Subcutaneous abdominal adipose tissue (tissue), 5 donors: ENCODE measurements around the gene SIPA1L3.
"Not testable (repeated sequence)": the region's sequence is repeated elsewhere in the genome, so short reads cannot be mapped to it uniquely, and the experiment has no call there.

ENCODE experiments used
- H3K27ac ChIP-seq: one replicate; pipeline ENCODE4 v1.7.0; 2013; ENCODE audit warnings: low read depth, mild to moderate bottlenecking, inconsistent platforms, low read length, moderate library complexity
- H3K27me3 ChIP-seq, 5 donors: one replicate each; pipeline ENCODE4 v1.7.0; 2013; ENCODE audit warnings: low read length in 5 of 5, inconsistent platforms in 1 of 5; ENCODE audit not compliant: control insufficient read depth in 5 of 5, insufficient read depth in 4 of 5
- H3K36me3 ChIP-seq, 5 donors: one replicate each; pipeline ENCODE4 v1.7.0; 2013; ENCODE audit warnings: low read length in 5 of 5; ENCODE audit not compliant: control insufficient read depth in 5 of 5, insufficient read depth in 5 of 5
- H3K4me1 ChIP-seq, 5 donors: one replicate each; pipeline ENCODE4 v1.7.0; 2013; ENCODE audit warnings: low read length in 5 of 5, mild to moderate bottlenecking in 3 of 5, moderate library complexity in 1 of 5; ENCODE audit not compliant: control insufficient read depth in 5 of 5, insufficient read depth in 5 of 5
- H3K4me3 ChIP-seq, 5 donors: one replicate each; pipeline ENCODE4 v1.7.0; 2013; ENCODE audit warnings: low read length in 5 of 5, low read depth in 1 of 5
- H3K9ac ChIP-seq, 5 donors: one replicate each; pipeline ENCODE4 v1.7.0; 2013; ENCODE audit warnings: low read length in 5 of 5, mild to moderate bottlenecking in 4 of 5, moderate library complexity in 3 of 5
- H3K9me3 ChIP-seq, 5 donors: one replicate each; pipeline ENCODE4 v1.7.0; 2013; ENCODE audit warnings: low read length in 5 of 5; ENCODE audit not compliant: control insufficient read depth in 5 of 5
- donor health status: healthy.
- donor health status: healthy.
- donor health status: healthy.
- donor health status: healthy.
- donor health status: healthy.

Gene SIPA1L3

GRCh38 chr19:38219221-38219620, 312.2 kb downstream of the SIPA1L3 start:
- Histone ChIP-seq H3K9ac (no peak overlapping the region), H3K9me3 (no peaks in the 10 kb centered on the region), H3K27ac (no peak overlapping the region), H3K4me3 (no peak overlapping the region), H3K27me3 (peaks cover 26 to 60% (median 43%) of the 10 kb centered on the region in 5 donors), H3K36me3 (no peaks in the 10 kb centered on the region), H3K4me1 (peaks cover 0 to 9% (median 6%) of the 10 kb centered on the region in 5 donors)

- peaks cover 0 to 13% (median 8%) of the 10 kb centered on the region in 5 donors for H3K4me1 ChIP-seq
- H3K27ac ChIP-seq: no peak overlapping the region
- no peak overlapping the region for H3K9ac ChIP-seq
- H3K9me3 ChIP-seq: no peaks in the 10 kb centered on the region
- H3K36me3 ChIP-seq: no peaks in the 10 kb centered on the region
- no peak overlapping the region for H3K4me3 ChIP-seq
- peaks cover 26 to 66% (median 49%) of the 10 kb centered on the region in 5 donors for H3K27me3 ChIP-seq
Measured at GRCh38 chr19:38221421-38221820, 314.4 kb downstream of the SIPA1L3 start.

- Histone ChIP-seq H3K27ac (no peak overlapping the region), H3K9me3 (no peaks in the 10 kb centered on the region), H3K4me1 (peaks cover 0 to 13% (median 8%) of the 10 kb centered on the region in 5 donors), H3K27me3 (peaks cover 31 to 69% (median 51%) of the 10 kb centered on the region in 5 donors), H3K4me3 (no peak overlapping the region), H3K36me3 (no peaks in the 10 kb centered on the region), H3K9ac (no peak overlapping the region)
Measured at GRCh38 chr19:38221919-38222830, 315.2 kb downstream of the SIPA1L3 start.

- H3K27ac ChIP-seq: no peak overlapping the region
- H3K4me1 ChIP-seq: peaks cover 0 to 13% (median 8%) of the 10 kb centered on the region in 5 donors
- H3K27me3 ChIP-seq: peaks cover 39 to 70% (median 54%) of the 10 kb centered on the region in 5 donors
- no peaks in the 10 kb centered on the region for H3K36me3 ChIP-seq
- H3K4me3 ChIP-seq: no peak overlapping the region
- H3K9ac ChIP-seq: no peak overlapping the region
- no peaks in the 10 kb centered on the region for H3K9me3 ChIP-seq
Measured at GRCh38 chr19:38223119-38223523, 316.1 kb downstream of the SIPA1L3 start.

- Histone ChIP-seq H3K4me3 (peak overlapping the region in 3 of 5 donors; percentile 30 to 57 (median 45)), H3K27me3 (peaks cover 40 to 68% (median 56%) of the 10 kb centered on the region in 5 donors), H3K9me3 (no peaks in the 10 kb centered on the region), H3K36me3 (no peaks in the 10 kb centered on the region), H3K4me1 (peaks cover 0 to 15% (median 10%) of the 10 kb centered on the region in 5 donors), H3K27ac (no peak overlapping the region), H3K9ac (no peak overlapping the region)
Measured at GRCh38 chr19:38223617-38224013, 316.6 kb downstream of the SIPA1L3 start.

GRCh38 chr19:38224014-38224862, 317.2 kb downstream of the SIPA1L3 start, which contains the start of gene DPF1:
Gene DPF1 (minus strand): TSS chr19:38224222. CDS start chr19:38224142, 80 bp downstream.
- Histone ChIP-seq H3K36me3 (no peaks in the 10 kb centered on the region), H3K9me3 (no peaks in the 10 kb centered on the region), H3K27ac (no peak within 1 kb of the TSS), H3K9ac (peak within 1 kb of the TSS in 1 of 5 donors; percentile 23), H3K4me3 (peak within 1 kb of the TSS in 4 of 5 donors; percentile 30 to 57 (median 42)), H3K4me1 (peaks cover 0 to 21% (median 16%) of the 10 kb centered on the region in 5 donors), H3K27me3 (peaks cover 42 to 68% (median 58%) of the 10 kb centered on the region in 5 donors)

- H3K9me3 ChIP-seq, H3K4me3 ChIP-seq, H3K36me3 ChIP-seq, H3K9ac ChIP-seq, H3K27ac ChIP-seq: not testable (repeated sequence)
- H3K4me1 ChIP-seq: peaks cover 0 to 22% (median 16%) of the 10 kb centered on the region in 5 donors
- peaks cover 37 to 70% (median 58%) of the 10 kb centered on the region in 5 donors for H3K27me3 ChIP-seq
Measured at GRCh38 chr19:38224863-38225218, 317.8 kb downstream of the SIPA1L3 start.

- peaks cover 36 to 69% (median 54%) of the 10 kb centered on the region in 5 donors for H3K27me3 ChIP-seq
- no peak overlapping the region for H3K27ac ChIP-seq
- peaks cover 0 to 22% (median 16%) of the 10 kb centered on the region in 5 donors for H3K4me1 ChIP-seq
- H3K9me3 ChIP-seq: no peaks in the 10 kb centered on the region
- no peak overlapping the region for H3K4me3 ChIP-seq
- H3K36me3 ChIP-seq: no peaks in the 10 kb centered on the region
- H3K9ac ChIP-seq: no peak overlapping the region
Measured at GRCh38 chr19:38227287-38228004, 320.4 kb downstream of the SIPA1L3 start.

GRCh38 chr19:38228005-38228377, 321.0 kb downstream of the SIPA1L3 start:
- H3K9ac ChIP-seq: no peak overlapping the region
- H3K4me3 ChIP-seq: no peak overlapping the region
- no peak overlapping the region for H3K27ac ChIP-seq
- H3K9me3 ChIP-seq: no peaks in the 10 kb centered on the region
- peaks cover 0 to 22% (median 16%) of the 10 kb centered on the region in 5 donors for H3K4me1 ChIP-seq
- no peaks in the 10 kb centered on the region for H3K36me3 ChIP-seq
- peaks cover 32 to 64% (median 48%) of the 10 kb centered on the region in 5 donors for H3K27me3 ChIP-seq
